Measurements from ENCODE around the gene TYROBP. TPM values are rescaled to one million over a fixed set of nuclear protein-coding genes. Genes with fewer than 3 reads are reported as not detected.
A peak's percentile ranks its signal among the peaks of the same experiment; 100 is the strongest.

TYROBP gene
- total and polyA plus RNA-seq, 2 of the 8 experiments (the other 6 are each of a cell fraction or from before 2014, with no cell fraction given): 0.18 TPM; not detected in 1

DNA sequence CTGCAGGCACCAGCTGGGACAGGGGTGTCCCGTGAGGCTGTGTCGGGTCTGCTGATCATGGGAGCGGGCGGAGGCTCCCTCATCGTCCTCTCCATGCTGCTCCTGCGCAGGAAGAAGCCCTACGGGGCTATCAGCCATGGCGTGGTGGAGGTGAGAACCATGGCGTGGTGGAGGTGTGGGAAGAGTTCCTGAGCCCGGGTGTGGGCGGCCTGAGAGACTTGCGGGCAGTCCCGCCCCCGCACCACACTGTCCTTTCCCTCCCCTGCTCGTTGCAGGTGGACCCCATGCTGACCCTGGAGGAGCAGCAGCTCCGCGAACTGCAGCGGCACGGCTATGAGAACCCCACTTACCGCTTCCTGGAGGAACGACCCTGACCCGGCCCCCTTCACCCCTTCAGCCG, 29.0 kb downstream of the TYROBP start:
- no peak for DNase-seq (ENCODE audit: low read depth in 1 of 2, low spot score in 2 of 2)
- H4K20me1 ChIP-seq (replicated peaks in 1 of 2; ENCODE audit: control insufficient read depth in 1 of 2, insufficient read depth in 2 of 2, low read length in 2 of 2): no peaks in the 10 kb centered on the region
- no peaks in the 10 kb centered on the region; a peak in 1 of 8 replicates for H3K36me3 ChIP-seq (ENCODE audit: control insufficient read depth in 2 of 4, insufficient read depth in 4 of 4, low read length in 3 of 4)
- peaks cover 0 to 6% (median 1%) of the 10 kb centered on the region in 4 experiments; a peak in 3 of 7 replicates for H3K4me1 ChIP-seq (replicated peaks in 1 of 4; ENCODE audit: control insufficient read depth in 3 of 4, insufficient read depth in 4 of 4, low read length in 3 of 4)
- no peak overlapping the region for H2BK12ac ChIP-seq (ENCODE audit: low read depth, low read length)
- POLR2A ChIA-PET (ENCODE audit: partially characterized antibody): interaction anchor here (1.6 kb wide), 1 partner anchor 22 kb away, joined by 6 read pairs; the partner anchor contains the start of gene NFKBID
- no peaks in the 10 kb centered on the region for H3K79me2 ChIP-seq (ENCODE audit: control insufficient read depth in 1 of 2, insufficient read depth in 2 of 2, low read length in 2 of 2)
- H3K27ac ChIP-seq (ENCODE audit: low read depth, low read length): no peak overlapping the region
- H3K9me3 ChIP-seq (ENCODE audit: insufficient read depth in 2 of 2, low read depth in 1 of 2, low read length in 1 of 2): no peaks in the 10 kb centered on the region
- peak overlapping the region in 1 of 4 experiments; percentile 30; a peak in 2 of 8 replicates for H3K4me3 ChIP-seq (ENCODE audit: extremely low read depth in 1 of 4, insufficient read depth in 2 of 4, low read depth in 3 of 4, low read length in 4 of 4)
- no peak overlapping the region for H3K23ac ChIP-seq (ENCODE audit: insufficient read length)
- 0 out of 7 replicates have a peak, but pooled peaks cover 0 to 5% (median 1%) of the 10 kb centered on the region in 4 experiments for H3K27me3 ChIP-seq (replicated peaks in 1 of 4; ENCODE audit: control insufficient read depth in 3 of 4, extremely low read depth in 1 of 4, insufficient read depth in 3 of 4, low read length in 3 of 4)
- whole genome bisulfite sequencing, 2 experiments (ENCODE audit: extremely low coverage in 1 of 2, insufficient coverage in 1 of 2, insufficient read length in 1 of 2, insufficient replicate concordance in 2 of 2, low coverage in 1 of 2, low lambda C conversion rate in 2 of 2, missing lambda C conversion rate in 1 of 2): 64% methylated on average over 16 of the region's 23 CpGs; no CpG with 5 or more reads in 1 of the 2 experiments
- H3K4ac ChIP-seq (replicated peaks; ENCODE audit: insufficient read length, low read depth, low read length): no peak overlapping the region
- H3K4me2 ChIP-seq (ENCODE audit: insufficient read depth in 1 of 2, low read depth in 2 of 2, low read length in 2 of 2): peak overlapping the region; percentile 1 to 41; a peak in 1 of 4 replicates
- H2BK20ac ChIP-seq (ENCODE audit: low read length): no peak overlapping the region
- no peak overlapping the region; the same call in 1 of the 2 replicates for H4K8ac ChIP-seq (ENCODE audit: extremely low read depth, insufficient read depth, low read length)
- H2BK5ac ChIP-seq (ENCODE audit: low read depth, low read length): no peak overlapping the region
- CTCF ChIA-PET (ENCODE audit: partially characterized antibody): interaction anchor here (0.9 to 1.5 kb wide), 5 partner anchors 9 to 79 kb away, joined by 3 to 4 read pairs (median 3); no protein-coding TSS in a partner anchor
- H3K56ac ChIP-seq (replicated peaks; ENCODE audit: insufficient read length, low read depth, low read length): no peak overlapping the region
- H2AK5ac ChIP-seq (ENCODE audit: low read depth, low read length): no peak overlapping the region
- H3K9ac ChIP-seq (replicated peaks in 1 of 4; ENCODE audit: extremely low read depth in 1 of 4, low read depth in 3 of 4, low read length in 3 of 4): no peak overlapping the region
- H2AFZ ChIP-seq (ENCODE audit: low read length): no peak overlapping the region
- no peak overlapping the region for H4K5ac ChIP-seq (ENCODE audit: insufficient read length, low read depth, low read length)
- no peak for FAIRE-seq
- no peak overlapping the region for H2BK15ac ChIP-seq (ENCODE audit: low read length)
- no peak overlapping the region for H4K91ac ChIP-seq (replicated peaks; ENCODE audit: insufficient read length, low read length)
- no peak overlapping the region for H3K18ac ChIP-seq (ENCODE audit: extremely low read depth, low read length)
- no peak overlapping the region for H2BK120ac ChIP-seq (replicated peaks; ENCODE audit: low read depth, low read length)
- H3K14ac ChIP-seq (ENCODE audit: insufficient read length): no peak overlapping the region
- H3K79me1 ChIP-seq (ENCODE audit: low read depth, low read length): no peaks in the 10 kb centered on the region
- no peaks in the 10 kb centered on the region for H3K23me2 ChIP-seq (ENCODE audit: low read depth, low read length)
- TF ChIP-seq ZNF274 (IDR thresholded peaks at IDR 0.05; ENCODE audit: borderline replicate concordance, extremely low read depth, low read length) (no peak), SUZ12 (IDR thresholded peaks at IDR 0.05; ENCODE audit: low read length) (no peak), TEAD4 (IDR thresholded peaks at IDR 0.05; ENCODE audit: low read depth, low read length) (no peak), MAFK (IDR thresholded peaks at IDR 0.05; ENCODE audit: low read depth, low read length) (no peak), RBBP5 (IDR thresholded peaks at IDR 0.05; ENCODE audit: borderline replicate concordance, low read depth, low read length) (no peak), HDAC2 (IDR thresholded peaks at IDR 0.05; ENCODE audit: borderline replicate concordance in 1 of 2, low read depth in 2 of 2, low read length in 2 of 2) (no peak), CREB1 (IDR thresholded peaks at IDR 0.05) (no peak), BCL11A (IDR thresholded peaks at IDR 0.05; ENCODE audit: low read depth in 2 of 2, low read length in 2 of 2) (no peak), SRF (IDR thresholded peaks at IDR 0.05; ENCODE audit: low read depth, low read length) (no peak), CHD2 (IDR thresholded peaks at IDR 0.05; ENCODE audit: low read length) (no peak), CEBPB (IDR thresholded peaks at IDR 0.05; ENCODE audit: low read depth, low read length) (no peak), CTBP2 (IDR thresholded peaks at IDR 0.05; ENCODE audit: borderline replicate concordance, insufficient read depth, insufficient read length, low read length) (no peak), ASH2L (IDR thresholded peaks at IDR 0.05; ENCODE audit: low read length) (no peak)
- TF ChIP-seq, protein P1, sequence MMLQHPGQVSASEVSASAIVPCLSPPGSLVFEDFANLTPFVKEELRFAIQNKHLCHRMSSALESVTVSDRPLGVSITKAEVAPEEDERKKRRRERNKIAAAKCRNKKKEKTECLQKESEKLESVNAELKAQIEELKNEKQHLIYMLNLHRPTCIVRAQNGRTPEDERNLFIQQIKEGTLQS (IDR thresholded peaks at IDR 0.05; ENCODE audit: insufficient read depth, low read depth, low read length): no peak

Data from H1 (cell line).